ENCODE measurements around the gene MAEL.

GRCh38 chr1:166978821-166979220, 10.3 kb upstream of the MAEL start:
- no peak for TF ChIP-seq EZH2 (IDR thresholded peaks at IDR 0.05; ENCODE audit: borderline replicate concordance, low read length)
- TF ChIP-seq CTCF (IDR thresholded peaks at IDR 0.05; ENCODE audit: low read length), result no peak

Data from OCI-LY1 (cell line).